Smooth muscle cell (in vitro differentiated cells): Measurements from ENCODE around the gene ASGR2. TPM values are rescaled to one million over a fixed set of nuclear protein-coding genes. Genes with fewer than 3 reads are reported as not detected.

Experiments
- DNase-seq: peaks from one replicate; lab custom pipeline; 2025; ENCODE audit not compliant: unreplicated experiment; lab: John Stamatoyannopoulos, UW
- H2AFZ ChIP-seq: fragments of 200-600 bp; sonication (generic); 2 replicates; pipeline ENCODE4 v1.6.0; 2016; ENCODE audit warnings: antibody characterized with exemption, low read depth, mild to moderate bottlenecking
- H3F3A ChIP-seq: fragments of 200-600 bp; sonication (generic); 2 replicates; pipeline ENCODE4 v1.6.0; 2017; ENCODE audit warnings: antibody characterized with exemption, low read depth
- H3K27ac ChIP-seq: fragments of 200-600 bp; sonication (generic); 2 replicates; pipeline ENCODE4 v1.5.1; 2016; ENCODE audit warnings: low read depth, mild to moderate bottlenecking
- H3K27me3 ChIP-seq: fragments of 200-600 bp; sonication (generic); 2 replicates; pipeline ENCODE4 v1.6.1; 2016; ENCODE audit warnings: low read depth, mild to moderate bottlenecking
- H3K36me3 ChIP-seq: fragments of 200-600 bp; sonication (generic); 2 replicates; pipeline ENCODE4 v1.5.1; 2016; ENCODE audit warnings: low read depth
- H3K4me1 ChIP-seq: fragments of 200-600 bp; sonication (generic); 2 replicates; pipeline ENCODE4 v1.5.1; 2016; ENCODE audit warnings: low read depth
- H3K4me2 ChIP-seq: fragments of 200-600 bp; sonication (generic); 2 replicates; pipeline ENCODE4 v1.6.0; 2016; ENCODE audit warnings: mild to moderate bottlenecking
- H3K4me3 ChIP-seq: fragments of 200-600 bp; sonication (generic); 2 replicates; pipeline ENCODE4 v1.5.1; 2016; ENCODE audit warnings: mild to moderate bottlenecking
- H3K79me2 ChIP-seq: fragments of 200-600 bp; sonication (generic); 2 replicates; pipeline ENCODE4 v1.6.0; 2016; ENCODE audit warnings: low read depth, mild to moderate bottlenecking
- H3K9ac ChIP-seq: fragments of 200-600 bp; sonication (generic); 2 replicates; pipeline ENCODE4 v1.6.0; 2016; ENCODE audit warnings: low read depth
- H3K9me3 ChIP-seq: fragments of 200-600 bp; sonication (generic); replicated peaks from 2 replicates; pipeline ENCODE4 v1.5.1; 2016; ENCODE audit warnings: low read depth
- H4K20me1 ChIP-seq: fragments of 200-600 bp; sonication (generic); 2 replicates; pipeline ENCODE4 v1.6.0; 2016; ENCODE audit warnings: low read depth
- CTCF ChIP-seq: fragments of 200-600 bp; sonication (generic); IDR thresholded peaks from 2 replicates; pipeline ENCODE4 v1.5.1; 2017; ENCODE audit warnings: borderline replicate concordance, mild to moderate bottlenecking, antibody characterized with exemption; ENCODE audit not compliant: insufficient read depth, poor library complexity, severe bottlenecking
- WGBS: methylation state at CpG from one replicate; pipeline ENCODE4 v1.1.7; 2016; ENCODE audit warnings: low lambda C conversion rate; 5-methylcytosine and 5-hydroxymethylcytosine counted together
- polyA plus RNA-seq: library from polyadenylated mRNA; unstranded; fragments of >200 nt; fragmentation: Nextera tagmentation; extraction: Ambion mirVana; gene quantifications from 2 replicates; pipeline ENCODE4 v1.2.1, GENCODE V29; 2016
- total RNA-seq: library from RNA; depleted of rRNA; stranded (reverse); fragments of >200 nt; gene quantifications from 2 replicates; pipeline ENCODE4 v1.2.3, GENCODE V29; 2014

Gene ASGR2
- total and polyA plus RNA-seq, 2 experiments from 2014 or later, result 0.15 TPM; not detected in 1

DNA sequence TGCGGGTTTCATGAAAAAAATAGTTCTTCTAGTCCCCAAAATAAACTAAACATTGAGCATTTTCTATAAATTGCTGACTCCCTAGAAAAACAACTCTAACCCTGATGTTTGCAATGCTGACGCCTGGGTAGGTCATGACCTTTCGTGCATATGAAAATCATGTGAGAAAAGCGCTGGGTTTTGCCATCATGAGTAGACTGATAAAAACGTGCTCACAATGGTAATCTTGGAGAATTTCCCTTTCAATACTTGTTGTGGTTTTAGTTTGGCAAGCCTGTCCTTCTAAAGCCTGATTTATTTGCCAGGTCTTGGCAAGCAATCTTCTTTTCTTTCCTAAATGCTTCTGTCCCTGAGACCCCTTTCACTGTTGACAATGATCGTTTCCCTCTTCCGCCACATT, 30.5 kb downstream of the ASGR2 start:
- H2AFZ ChIP-seq, result no peak overlapping the region

GRCh38 chr17:7083592-7083991, 31.0 kb downstream of the ASGR2 start:
- H3K4me1 ChIP-seq, result no peaks in the 10 kb centered on the region
- H3K4me3 ChIP-seq, result no peak overlapping the region
- TF ChIP-seq CTCF, result no peak
- DNase-seq, result no peak
- H3K9me3 ChIP-seq, result no peaks in the 10 kb centered on the region
- no peaks in the 10 kb centered on the region for H3F3A ChIP-seq
- H3K79me2 ChIP-seq, result no peaks in the 10 kb centered on the region
- no peak overlapping the region for H2AFZ ChIP-seq
- no peaks in the 10 kb centered on the region for H3K36me3 ChIP-seq
- H4K20me1 ChIP-seq, result no peaks in the 10 kb centered on the region
- no peak overlapping the region for H3K27ac ChIP-seq
- H3K9ac ChIP-seq, result no peak overlapping the region
- no peaks in the 10 kb centered on the region for H3K27me3 ChIP-seq
- WGBS, result 47% methylated on average over 4 of the region's 4 CpGs
- no peak overlapping the region for H3K4me2 ChIP-seq

More for the DNA sequence above, 30.5 kb downstream of the ASGR2 start:
- no peak overlapping the region for H3K9ac ChIP-seq
- no peak overlapping the region for H3K27ac ChIP-seq
- no peak overlapping the region for H3K4me2 ChIP-seq
- H4K20me1 ChIP-seq, result no peaks in the 10 kb centered on the region
- H3K9me3 ChIP-seq, result no peaks in the 10 kb centered on the region
- no peak for TF ChIP-seq CTCF
- no peaks in the 10 kb centered on the region for H3K27me3 ChIP-seq
- no peaks in the 10 kb centered on the region for H3K79me2 ChIP-seq
- 79% methylated on average over 7 of the region's 7 CpGs for WGBS
- H3K4me3 ChIP-seq, result no peak overlapping the region
- H3F3A ChIP-seq, result no peaks in the 10 kb centered on the region
- H3K4me1 ChIP-seq, result no peaks in the 10 kb centered on the region
- DNase-seq, result no peak
- no peaks in the 10 kb centered on the region for H3K36me3 ChIP-seq

DNA sequence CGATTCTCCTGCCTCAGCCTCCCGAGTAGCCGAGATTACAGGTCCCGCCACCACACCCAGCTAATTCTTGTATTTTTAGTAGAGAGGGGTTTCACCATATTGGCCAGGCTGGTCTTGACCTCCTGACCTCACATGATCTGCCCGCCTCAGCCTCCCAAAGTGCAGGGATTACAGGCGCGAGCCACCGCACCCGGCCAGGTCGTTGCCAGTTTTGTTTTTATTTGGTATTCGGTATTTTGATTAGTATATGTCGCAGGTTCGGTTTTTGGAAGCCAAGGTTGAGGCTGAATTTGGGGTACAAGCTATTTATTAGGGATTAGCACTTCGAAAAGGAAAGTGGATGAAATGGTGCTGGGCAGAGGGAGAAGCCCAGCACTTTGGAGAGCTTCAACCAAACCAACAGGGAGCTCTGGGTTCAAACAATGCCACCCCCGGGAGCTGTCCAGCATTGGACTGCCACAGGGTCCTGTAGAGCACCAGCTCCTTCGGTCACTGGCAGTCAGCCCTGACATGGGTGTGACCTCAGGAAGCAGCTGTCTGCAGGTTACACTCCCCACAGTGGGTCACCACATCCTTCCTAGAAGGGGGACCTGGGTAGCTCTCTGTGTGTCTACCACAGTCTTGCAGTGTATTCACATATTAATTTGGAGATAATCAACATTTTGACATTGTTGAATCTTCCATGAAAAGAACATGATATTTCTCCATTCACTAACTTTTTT, 33.1 kb downstream of the ASGR2 start:
- WGBS, result 93% methylated on average over 16 of the region's 16 CpGs

More for the DNA sequence above, 33.1 kb downstream of the ASGR2 start:
- Histone ChIP-seq H3K27ac (no peak overlapping the region), H3K4me1 (no peaks in the 10 kb centered on the region), H3K9me3 (no peaks in the 10 kb centered on the region), H3K36me3 (no peaks in the 10 kb centered on the region), H3K4me3 (no peak overlapping the region), H3K79me2 (no peaks in the 10 kb centered on the region), H4K20me1 (no peaks in the 10 kb centered on the region), H3F3A (no peaks in the 10 kb centered on the region), H3K27me3 (no peaks in the 10 kb centered on the region), H2AFZ (no peak overlapping the region), H3K9ac (no peak overlapping the region), H3K4me2 (no peak overlapping the region)
- TF ChIP-seq CTCF, result no peak
- DNase-seq, result no peak
